PC-3 (cell line): ENCODE measurements around the gene LAIR1.

ENCODE experiments used
- CTCF ChIP-seq: fragments of 300-600 bp; sonication (generic); conservative IDR thresholded peaks from 2 replicates; pipeline ENCODE4 v1.5.1; 2017; ENCODE audit warnings: antibody characterized with exemption, low read depth, mild to moderate bottlenecking, low read length
- EZH2 ChIP-seq: fragments of 300-600 bp; sonication (generic); IDR thresholded peaks from one replicate; pipeline ENCODE4 v1.6.1; 2017; ENCODE audit warnings: antibody characterized with exemption, mild to moderate bottlenecking, low read length; ENCODE audit not compliant: unreplicated experiment
- EZH2phosphoT487 ChIP-seq: fragments of 300-600 bp; sonication (generic); IDR thresholded peaks from 2 replicates; pipeline ENCODE4 v1.6.1; 2018; ENCODE audit warnings: mild to moderate bottlenecking, antibody characterized with exemption, low read length, borderline replicate concordance

- TF ChIP-seq CTCF (no peak), EZH2phosphoT487 (no peak), EZH2 (no peak)
Observed at GRCh38 chr19:54383330-54383729, 18.6 kb upstream of the LAIR1 start.
